ENCODE results near the gene FAM162A.
A peak's percentile ranks its signal among the peaks of the same experiment; 100 is the strongest.

FAM162A gene

GRCh38 chr3:122389197-122389596 is 5.2 kb downstream of the FAM162A start:
- no peak for DNase-seq

- DNase-seq: no peak
Observed at GRCh38 chr3:122389892-122390291, 5.9 kb downstream of the FAM162A start.

GRCh38 chr3:122390665-122391064 is 6.7 kb downstream of the FAM162A start:
- no peak for DNase-seq

- DNase-seq: no peak
Observed at GRCh38 chr3:122391681-122392446, 7.9 kb downstream of the FAM162A start.

- peak; percentile 60 for DNase-seq
Observed at GRCh38 chr3:122392868-122393844, 9.2 kb downstream of the FAM162A start.

- DNase-seq: no peak
Observed at GRCh38 chr3:122394173-122394572, 10.2 kb downstream of the FAM162A start.

GRCh38 chr3:122395582-122395981 is 11.6 kb downstream of the FAM162A start:
- DNase-seq: no peak

- no peak for DNase-seq
Observed at GRCh38 chr3:122396511-122396910, 12.5 kb downstream of the FAM162A start.

- no peak for DNase-seq
Observed at GRCh38 chr3:122397201-122397600, 13.2 kb downstream of the FAM162A start.

- no peak for DNase-seq
Observed at GRCh38 chr3:122398920-122399319, 14.9 kb downstream of the FAM162A start.

GRCh38 chr3:122403489-122403888 is 19.5 kb downstream of the FAM162A start:
- DNase-seq: no peak

- no peak for DNase-seq
Observed at GRCh38 chr3:122405015-122405414, 21.0 kb downstream of the FAM162A start.

- no peak for DNase-seq
Observed at GRCh38 chr3:122406198-122406597, 22.2 kb downstream of the FAM162A start.

- DNase-seq: no peak
Observed at GRCh38 chr3:122407946-122408345, 24.0 kb downstream of the FAM162A start.

- DNase-seq: no peak
Observed at GRCh38 chr3:122409446-122409845, 25.5 kb downstream of the FAM162A start.

GRCh38 chr3:122410111-122410510 is 26.1 kb downstream of the FAM162A start:
- DNase-seq: no peak

GRCh38 chr3:122410639-122411038 is 26.7 kb downstream of the FAM162A start:
- DNase-seq: no peak

- DNase-seq: no peak
Observed at GRCh38 chr3:122414391-122414790, 30.4 kb downstream of the FAM162A start.

- peak; percentile 72 for DNase-seq
Observed at GRCh38 chr3:122415104-122415744, 31.2 kb downstream of the FAM162A start.

- peak; percentile 98 for DNase-seq
Observed at GRCh38 chr3:122415762-122416654, 32.0 kb downstream of the FAM162A start, which contains the start of gene WDR5B. TSS of gene WDR5B (minus strand) at chr3:122416062. CDS start at chr3:122415528, 534 bp downstream.

GRCh38 chr3:122416966-122417365 is 33.0 kb downstream of the FAM162A start:
- DNase-seq: no peak

- no peak for DNase-seq
Observed at GRCh38 chr3:122421101-122421500, 37.1 kb downstream of the FAM162A start.
